B cell (primary cell): Measurements from ENCODE around the gene GHR.

ENCODE experiments used
- CTCF ChIP-seq: fragments of 200-600 bp; IDR thresholded peaks from one replicate; pipeline ENCODE4 v1.8.0; 2022; ENCODE audit warnings: antibody characterized with exemption, mild to moderate bottlenecking
- EZH2 ChIP-seq: IDR thresholded peaks from 2 replicates; pipeline ENCODE4 v1.6.1; 2012; ENCODE audit warnings: borderline replicate concordance, low read depth, mild to moderate bottlenecking, moderate library complexity, low read length; ENCODE audit not compliant: insufficient read depth, poor library complexity, severe bottlenecking

- TF ChIP-seq CTCF (no peak), EZH2 (no peak)
These were observed 243.6 kb downstream of the GHR start for GRCh38 chr5:42666869-42667268.
